Gastroesophageal sphincter (tissue), 3 donors: ENCODE data around the gene ADIG.

Source experiments
- EP300 ChIP-seq: sonication (generic); formaldehyde crosslinking; IDR thresholded peaks from one replicate; pipeline ENCODE4 v1.6.1; 2017; ENCODE audit warnings: antibody characterized with exemption, mild to moderate bottlenecking
- POLR2A ChIP-seq, 2 donors: fragments of 450-650 bp; IDR thresholded peaks; one replicate each; pipeline ENCODE4 v1.6.1; 2017; ENCODE audit warnings: antibody characterized with exemption in 2 of 2, mild to moderate bottlenecking in 2 of 2, moderate library complexity in 1 of 2
- POLR2AphosphoS5 ChIP-seq: sonication (generic); formaldehyde crosslinking; IDR thresholded peaks from one replicate; pipeline ENCODE4 v1.6.1; 2017; ENCODE audit warnings: antibody characterized with exemption
- TF ChIP-seq, protein P1 (sequence below), 4 experiments: fragments of 200-600 bp in 2 of 4; fragments of 450-650 bp in 2 of 4; sonication (generic) in 1 of 4; IDR thresholded peaks; one replicate each; pipeline ENCODE4 v1.5.1; 2017 to 2019; ENCODE audit warnings: antibody characterized with exemption in 4 of 4, mild to moderate bottlenecking in 2 of 4, moderate library complexity in 2 of 4

DNA sequence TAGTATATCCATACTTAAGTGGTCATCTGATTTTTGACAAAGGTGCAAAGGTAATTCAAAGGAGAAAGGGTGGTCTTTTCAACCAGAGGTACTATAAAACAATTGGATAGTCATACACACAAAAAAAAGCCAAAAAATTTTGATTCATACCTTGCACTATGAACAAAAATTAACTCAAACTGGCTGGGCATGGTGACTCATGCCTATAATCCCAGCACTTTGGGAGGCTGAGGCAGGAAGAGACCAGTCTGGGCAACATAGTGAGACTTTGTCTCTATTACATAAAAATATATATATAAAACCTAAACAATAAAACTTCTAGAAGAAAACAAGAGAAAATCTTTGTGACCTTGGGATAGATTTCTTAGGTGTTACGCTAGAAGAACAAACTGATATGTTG is 43.8 kb upstream of the ADIG start:
- TF ChIP-seq, protein P1, sequence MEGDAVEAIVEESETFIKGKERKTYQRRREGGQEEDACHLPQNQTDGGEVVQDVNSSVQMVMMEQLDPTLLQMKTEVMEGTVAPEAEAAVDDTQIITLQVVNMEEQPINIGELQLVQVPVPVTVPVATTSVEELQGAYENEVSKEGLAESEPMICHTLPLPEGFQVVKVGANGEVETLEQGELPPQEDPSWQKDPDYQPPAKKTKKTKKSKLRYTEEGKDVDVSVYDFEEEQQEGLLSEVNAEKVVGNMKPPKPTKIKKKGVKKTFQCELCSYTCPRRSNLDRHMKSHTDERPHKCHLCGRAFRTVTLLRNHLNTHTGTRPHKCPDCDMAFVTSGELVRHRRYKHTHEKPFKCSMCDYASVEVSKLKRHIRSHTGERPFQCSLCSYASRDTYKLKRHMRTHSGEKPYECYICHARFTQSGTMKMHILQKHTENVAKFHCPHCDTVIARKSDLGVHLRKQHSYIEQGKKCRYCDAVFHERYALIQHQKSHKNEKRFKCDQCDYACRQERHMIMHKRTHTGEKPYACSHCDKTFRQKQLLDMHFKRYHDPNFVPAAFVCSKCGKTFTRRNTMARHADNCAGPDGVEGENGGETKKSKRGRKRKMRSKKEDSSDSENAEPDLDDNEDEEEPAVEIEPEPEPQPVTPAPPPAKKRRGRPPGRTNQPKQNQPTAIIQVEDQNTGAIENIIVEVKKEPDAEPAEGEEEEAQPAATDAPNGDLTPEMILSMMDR (IDR thresholded peaks at IDR 0.05), result no peak
- TF ChIP-seq POLR2AphosphoS5, result no peak
- no peak for TF ChIP-seq EP300
- TF ChIP-seq POLR2A (IDR thresholded peaks at IDR 0.05), result no peak
